Stimulated activated CD8-positive, alpha-beta memory T cell treated with anti-CD3 and anti-CD28 coated beads, Interleukin-2, amount 100 ng/mL, for 48 hours (primary cell): ENCODE results near the gene NLGN1.

Source experiments
- DNase-seq, 2 donors: peaks; one replicate each; pipeline ENCODE4 v3.0.0-alpha.2; 2020; ENCODE audit warnings: low read depth in 2 of 2

Gene NLGN1

DNA sequence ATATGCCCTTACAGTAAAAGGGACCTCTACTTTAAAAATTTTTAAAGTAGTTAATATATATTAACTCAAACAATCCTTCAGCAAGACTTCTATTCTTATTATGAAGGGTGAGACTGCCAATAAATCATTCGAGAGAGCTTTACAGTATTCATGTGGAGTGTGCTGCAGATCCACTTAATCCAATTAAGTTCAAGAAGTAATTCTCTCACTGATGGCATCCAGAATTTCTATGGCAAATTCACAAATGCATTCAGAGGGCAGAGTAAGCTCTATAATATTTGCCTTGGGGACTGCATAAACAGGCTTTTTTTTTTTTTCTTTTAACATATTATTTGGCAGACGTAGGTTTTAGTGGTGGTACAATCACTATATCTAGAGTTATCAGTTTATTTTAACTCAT is 692.0 kb downstream of the NLGN1 start:
- DNase-seq: no peak

DNA sequence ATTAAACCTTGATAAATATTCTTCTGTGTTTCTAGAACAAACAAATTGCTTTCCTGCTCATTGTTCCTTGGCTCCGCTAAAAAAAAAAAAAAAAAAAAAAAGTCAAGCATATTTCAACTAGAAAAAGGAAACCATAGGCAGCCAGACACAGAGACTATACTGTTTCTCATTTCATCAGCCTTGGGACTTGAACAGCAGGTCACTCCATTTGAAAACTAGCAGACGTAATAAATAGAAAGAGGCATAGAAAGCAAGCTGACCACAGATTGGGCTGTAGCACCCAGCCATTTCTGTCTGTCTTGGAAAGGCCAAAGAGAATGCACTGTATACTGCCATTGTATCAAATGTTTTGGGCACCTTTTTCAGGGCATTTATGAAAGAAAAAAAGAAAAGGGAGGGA is 697.1 kb downstream of the NLGN1 start:
- no peak for DNase-seq

DNA sequence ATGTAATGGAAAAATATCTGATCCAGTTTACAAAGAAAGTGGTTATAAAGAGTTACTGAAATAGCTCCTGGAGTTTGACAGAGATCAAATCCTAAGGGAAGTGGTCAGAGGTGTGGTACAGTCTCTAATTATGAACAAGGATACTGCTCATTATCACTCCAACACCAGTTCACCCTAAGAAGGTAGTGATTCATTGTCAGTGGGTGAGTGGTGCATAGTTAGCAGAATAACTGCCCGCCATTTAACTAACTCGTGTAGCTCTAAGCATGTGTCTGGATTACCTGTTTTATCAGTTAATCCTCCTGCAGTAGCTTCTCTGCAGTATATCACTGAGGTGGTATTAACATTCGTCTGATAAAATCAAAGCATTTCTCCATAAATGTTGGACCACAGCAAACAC is 700.1 kb downstream of the NLGN1 start:
- no peak for DNase-seq

DNA sequence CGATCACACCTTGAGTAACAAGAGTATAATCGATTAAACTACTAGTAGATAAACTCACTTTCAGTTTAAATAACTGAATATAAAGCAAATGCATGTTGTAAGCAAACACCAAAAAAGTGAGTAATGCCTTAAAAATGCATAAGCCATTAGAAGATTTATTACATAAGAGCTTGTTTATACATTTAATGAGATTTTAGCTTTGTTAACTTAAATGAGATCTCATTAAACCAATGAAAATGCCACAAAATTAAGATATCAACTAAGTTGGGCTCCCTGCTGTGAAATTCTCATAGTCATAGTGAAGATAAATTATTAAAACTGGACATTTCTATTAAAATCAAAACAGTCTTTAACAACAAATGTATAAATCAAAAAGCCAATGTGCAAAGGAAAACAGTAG is 701.2 kb downstream of the NLGN1 start:
- DNase-seq: no peak

DNA sequence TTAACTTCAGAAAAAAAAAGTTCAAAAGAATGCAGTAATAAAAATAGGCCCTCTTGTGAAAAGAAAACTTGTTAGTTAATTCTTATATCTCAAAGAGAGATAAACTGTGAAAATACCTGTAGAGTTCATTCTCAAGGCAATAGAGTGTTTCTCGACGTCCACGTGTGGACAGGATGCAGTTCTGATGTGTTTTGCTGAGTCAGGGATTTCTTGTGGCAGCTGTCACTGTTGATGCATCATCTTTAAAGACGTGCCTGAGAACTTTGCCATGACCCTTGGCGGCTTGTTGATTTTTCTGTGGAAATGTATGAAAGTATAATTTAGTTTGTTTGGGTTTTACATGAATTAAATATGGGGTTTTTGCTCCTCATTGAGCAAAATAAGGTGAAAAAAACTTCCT is 702.2 kb downstream of the NLGN1 start:
- no peak for DNase-seq

DNA sequence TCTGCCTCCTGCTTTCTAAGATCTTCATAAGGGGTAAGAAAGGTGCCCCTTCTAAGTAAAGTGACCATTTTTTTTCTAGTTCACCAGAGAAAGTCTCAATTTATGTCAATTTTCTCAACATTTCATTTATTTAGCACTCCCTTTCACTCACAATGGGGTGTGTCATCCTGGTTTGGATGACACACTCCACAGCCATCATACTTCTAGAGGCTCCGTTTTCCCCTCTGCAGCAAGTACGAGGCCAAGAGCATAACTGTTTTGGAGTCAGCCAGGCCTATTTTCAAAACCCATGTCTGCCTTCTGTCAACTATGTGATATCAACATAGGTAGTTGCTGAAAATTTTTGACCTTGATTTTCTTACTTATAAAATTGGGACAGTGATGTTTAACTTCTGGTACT is 703.2 kb downstream of the NLGN1 start:
- DNase-seq: no peak

DNA sequence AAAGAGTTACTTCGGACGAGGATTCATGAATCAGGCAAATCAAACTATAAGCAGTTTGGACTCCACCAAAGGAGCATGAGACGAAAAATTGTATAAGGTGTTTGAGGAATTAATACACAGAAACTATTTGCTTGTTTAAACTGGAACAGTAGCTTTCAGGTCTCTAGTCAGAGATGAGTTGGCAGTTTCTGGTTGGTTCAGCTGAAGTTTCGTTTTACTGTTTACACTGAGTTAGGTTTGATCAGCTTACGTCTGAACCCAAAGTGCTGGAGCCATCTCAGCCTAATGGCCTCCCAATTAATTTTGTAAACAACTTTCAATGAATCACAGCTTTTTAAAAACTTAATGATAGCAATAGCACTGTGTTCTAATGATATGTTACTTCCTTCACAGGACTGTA is 703.7 kb downstream of the NLGN1 start:
- DNase-seq: no peak

DNA sequence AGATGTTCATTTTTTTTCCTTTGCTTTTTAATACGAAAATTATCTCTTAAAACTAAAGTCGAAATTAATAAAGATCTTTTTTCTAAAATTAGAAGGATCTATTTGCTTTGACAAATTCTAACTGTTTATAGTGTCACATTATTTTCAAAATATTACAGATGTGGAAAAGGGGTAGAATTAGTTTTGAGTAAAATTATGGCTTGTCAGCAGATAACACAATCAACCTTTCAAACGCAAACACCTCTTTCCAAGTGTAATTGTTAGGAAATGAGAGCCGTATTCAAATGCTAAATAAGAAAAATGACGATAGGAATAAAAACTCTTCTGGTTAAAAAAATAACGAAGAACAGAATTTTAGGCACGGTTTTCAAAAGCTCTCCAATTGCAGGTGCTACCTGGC is 704.7 kb downstream of the NLGN1 start:
- no peak for DNase-seq

DNA sequence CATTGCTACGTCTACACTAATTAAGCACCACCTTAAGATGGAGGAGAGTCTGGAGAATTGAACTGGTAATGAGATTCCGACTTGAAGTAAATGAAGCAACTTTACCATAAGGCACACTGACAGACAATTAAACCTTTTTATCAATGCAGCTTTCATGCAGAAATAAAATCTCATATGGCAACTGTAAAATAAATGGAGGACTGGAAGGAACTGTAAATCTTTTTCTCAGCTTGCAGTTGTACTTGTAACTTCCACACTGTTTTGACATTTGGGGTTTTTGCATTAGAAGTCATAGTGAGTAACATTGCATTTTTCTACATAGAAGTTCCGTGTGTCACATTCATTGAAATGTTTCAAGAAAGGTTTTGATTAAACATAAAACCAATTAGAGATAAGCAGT is 705.3 kb downstream of the NLGN1 start:
- no peak for DNase-seq

DNA sequence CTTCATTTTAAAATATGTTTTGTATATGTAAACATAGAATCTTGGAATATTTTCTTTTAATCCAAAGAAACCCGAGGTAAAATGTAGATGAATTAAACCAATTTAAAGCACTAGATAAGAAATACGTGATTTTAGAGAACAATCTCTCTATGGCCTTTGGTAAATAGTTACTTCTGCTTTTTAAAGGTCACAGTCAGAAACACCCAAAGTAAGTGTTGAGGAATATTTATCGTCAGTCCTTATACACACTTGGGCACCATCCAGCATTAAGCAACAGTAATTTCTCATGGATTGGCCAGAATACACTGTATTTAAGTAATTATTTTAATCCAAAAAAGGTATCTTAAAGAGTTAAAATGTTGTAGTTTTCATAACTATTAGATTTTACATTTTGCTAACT is 713.2 kb downstream of the NLGN1 start:
- no peak for DNase-seq

DNA sequence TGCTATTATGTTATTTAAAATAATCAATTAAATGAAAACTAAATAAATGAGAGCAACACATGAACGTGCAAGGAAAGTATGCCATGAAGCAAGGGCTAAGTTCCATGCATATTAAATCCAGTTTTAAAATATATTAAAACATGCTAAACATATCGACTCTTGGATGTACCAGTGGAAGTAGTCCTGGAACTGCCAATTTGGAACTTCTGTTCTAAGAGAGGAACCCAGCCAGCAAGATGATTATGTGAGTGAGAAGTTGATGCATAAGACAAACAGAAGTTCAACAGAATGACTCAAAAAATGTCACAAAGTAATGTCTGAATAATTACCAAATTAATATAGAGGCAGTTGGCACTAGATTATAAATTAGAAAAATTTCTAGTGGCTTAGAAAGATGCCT is 714.2 kb downstream of the NLGN1 start:
- DNase-seq: no peak

DNA sequence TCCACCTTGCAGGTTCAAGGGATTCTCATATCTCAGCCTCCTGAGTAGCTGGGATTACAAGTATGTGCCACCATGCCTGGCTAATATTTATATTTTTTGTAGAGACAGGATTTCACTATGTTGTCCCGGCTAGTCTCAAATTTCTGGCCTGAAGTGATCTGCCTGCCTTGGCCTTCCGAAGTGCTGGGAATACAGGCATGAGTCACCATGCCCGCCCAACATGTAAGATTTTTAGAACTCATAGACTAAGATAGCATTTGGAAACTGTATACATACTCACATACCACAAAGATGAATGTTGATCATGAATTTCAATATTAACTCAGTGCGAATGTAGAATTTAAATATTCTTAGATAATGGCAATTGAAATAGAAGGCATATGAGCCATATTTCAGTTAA is 718.9 kb downstream of the NLGN1 start:
- DNase-seq: no peak

DNA sequence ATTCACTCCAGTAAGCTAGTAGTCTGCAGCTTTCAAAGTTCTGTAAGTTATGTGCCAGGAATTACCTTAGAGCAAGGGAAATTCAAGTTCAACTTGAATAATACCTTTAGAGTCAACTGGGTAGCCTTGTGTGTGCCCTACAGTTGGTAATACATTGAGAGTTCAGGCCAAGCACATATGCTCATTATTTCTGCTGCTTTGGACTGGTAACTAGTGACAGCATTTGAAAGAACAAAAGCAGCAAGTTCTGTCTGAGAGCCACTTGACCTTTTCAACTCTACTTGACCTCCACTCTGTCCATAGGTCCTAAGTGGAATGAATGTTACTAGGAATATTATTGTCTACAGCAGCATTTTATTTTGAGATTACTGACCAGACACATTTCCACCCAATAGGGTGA is 723.5 kb downstream of the NLGN1 start:
- DNase-seq: no peak

DNA sequence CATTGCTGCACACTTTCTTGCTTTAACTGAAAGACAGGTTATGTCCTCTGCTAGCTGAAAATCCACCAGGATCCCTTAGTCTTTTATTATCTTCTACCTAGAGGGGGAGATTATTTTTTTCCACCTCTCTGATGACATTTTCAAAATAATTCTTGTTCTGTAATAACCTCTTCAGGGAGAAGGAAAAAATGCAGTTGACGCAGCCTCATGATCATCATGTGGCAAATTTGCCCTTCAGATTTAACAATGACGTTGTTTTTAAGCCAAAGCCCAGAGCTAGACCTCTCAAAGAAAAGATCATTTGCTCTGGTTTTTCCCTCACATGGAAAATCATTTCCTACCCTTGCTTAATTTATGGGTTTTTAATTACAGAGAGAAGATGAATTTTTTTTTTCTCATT is 724.9 kb downstream of the NLGN1 start:
- no peak for DNase-seq

DNA sequence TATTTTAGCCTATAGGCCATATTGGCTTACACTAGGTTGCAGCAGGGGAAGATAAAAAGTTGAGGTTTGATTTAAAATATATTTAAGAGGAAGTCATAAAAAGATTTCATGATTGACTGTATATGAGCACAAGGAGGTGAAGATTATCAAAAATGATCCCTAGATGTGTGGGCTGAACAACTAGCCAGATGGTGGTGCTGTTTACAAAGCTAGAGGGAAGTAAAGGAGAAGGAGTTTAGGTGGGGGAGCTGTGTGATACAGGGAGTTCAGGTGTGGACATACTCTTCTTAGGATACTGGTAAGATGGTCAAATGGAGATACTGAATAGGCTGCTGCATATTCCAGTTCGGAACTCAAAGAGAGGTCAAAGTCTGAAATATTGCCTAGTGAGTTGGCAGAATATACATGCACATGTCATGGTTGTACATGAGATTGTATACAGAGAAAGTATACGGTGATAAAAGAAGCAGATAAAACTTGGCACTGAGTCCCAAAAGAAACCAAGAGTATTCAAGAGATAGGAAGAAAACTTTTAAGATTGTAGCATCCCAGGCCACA is 727.8 kb downstream of the NLGN1 start:
- no peak for DNase-seq

DNA sequence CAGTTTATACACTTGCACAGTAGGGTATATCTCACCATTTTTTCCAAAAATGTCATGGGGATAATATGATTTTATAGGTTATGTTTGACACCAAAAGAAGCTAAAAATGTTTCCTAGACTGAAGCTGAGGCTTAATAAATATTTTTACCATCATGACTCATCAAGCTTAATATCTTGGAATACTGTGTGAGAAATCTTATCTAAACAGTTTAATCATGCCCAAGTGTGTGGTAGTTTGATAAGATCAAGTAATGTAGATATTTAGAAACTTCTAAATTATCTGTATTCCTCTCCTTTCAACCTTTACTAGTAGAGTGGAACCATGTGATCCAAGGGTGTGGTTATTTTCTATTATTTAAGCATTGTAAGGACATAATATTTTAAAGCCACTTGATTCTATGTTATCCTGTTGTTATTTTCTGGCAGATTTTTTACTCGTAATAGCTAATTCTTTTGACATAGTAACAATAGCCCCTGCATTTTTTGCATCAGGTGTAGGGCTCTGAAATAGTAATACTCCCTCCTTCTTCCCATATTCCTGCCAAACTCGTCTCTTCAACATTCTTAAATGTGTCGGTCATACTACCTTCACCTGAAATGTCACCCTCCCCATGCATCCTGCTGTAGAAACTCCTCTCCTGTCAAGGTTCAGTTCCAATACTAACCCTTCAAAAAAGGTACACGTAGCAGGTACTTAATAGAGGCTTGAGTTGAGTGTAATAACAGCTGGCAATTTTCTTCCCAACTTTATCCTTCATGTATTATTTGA is 729.6 kb downstream of the NLGN1 start:
- no peak for DNase-seq

DNA sequence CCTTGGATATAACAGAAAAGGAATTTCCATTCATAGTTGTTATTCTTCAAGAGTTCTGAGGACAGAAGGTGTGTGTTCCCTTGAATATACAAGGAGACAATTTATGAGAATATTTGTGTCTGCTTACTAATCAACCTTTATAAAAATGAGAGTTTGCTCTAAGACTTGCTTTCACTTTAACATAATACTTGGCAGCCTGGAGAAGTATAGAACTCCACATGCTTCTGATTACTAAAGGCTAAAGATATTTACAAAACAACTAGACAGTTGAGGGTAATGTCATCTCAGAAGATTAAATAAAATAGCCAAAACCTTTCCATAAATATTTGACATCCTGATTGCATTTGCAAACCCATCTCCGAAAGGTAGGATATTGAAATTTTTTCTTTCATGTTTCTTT is 734.5 kb downstream of the NLGN1 start:
- no peak for DNase-seq

DNA sequence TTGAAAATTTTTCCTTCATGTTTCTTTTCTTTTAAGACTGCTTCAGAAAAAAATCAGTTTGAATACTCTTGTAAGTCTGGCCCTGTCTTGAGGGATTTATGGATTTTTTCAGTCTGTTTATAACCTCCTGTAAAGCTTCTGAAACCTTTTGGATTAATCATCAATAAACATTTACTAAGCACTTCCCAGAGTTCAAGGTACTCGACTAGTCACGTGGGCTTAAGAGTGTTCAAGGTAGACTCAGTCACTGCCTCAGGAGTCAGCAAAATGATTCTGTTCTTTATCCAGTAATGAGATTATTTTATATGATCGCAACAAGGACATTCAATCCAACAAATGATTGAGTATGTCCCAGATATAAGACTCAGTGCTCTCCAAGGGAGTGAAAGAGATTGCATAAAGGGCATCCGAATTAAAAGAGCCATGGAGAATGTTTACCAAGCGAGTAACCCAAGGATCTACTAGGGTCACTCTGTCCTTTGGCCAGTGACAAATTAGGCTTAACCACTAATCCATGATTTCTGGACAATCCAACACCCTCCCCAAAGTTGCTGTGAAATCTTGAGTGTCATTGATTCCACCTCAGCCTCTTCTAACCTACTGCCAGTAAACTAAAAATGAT is 735.0 kb downstream of the NLGN1 start:
- no peak for DNase-seq

DNA sequence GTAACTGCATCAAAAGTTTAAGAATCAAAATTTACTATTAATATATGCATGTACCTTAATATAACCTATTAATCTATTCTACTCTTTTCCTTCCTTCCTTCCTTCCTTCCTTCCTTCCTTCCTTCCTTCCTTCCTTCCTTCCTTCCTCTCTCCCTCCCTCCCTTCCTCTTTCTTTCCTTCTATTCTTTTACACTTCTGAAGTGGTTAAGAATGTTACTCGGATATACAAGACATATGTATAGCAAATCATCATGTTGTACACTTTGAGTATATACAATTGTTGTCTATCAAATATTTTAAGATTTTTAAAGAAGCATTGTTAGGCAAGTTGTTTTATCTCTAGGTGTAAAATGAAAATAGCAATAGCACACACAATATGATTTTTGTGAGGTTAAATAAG is 748.5 kb downstream of the NLGN1 start:
- no peak for DNase-seq

DNA sequence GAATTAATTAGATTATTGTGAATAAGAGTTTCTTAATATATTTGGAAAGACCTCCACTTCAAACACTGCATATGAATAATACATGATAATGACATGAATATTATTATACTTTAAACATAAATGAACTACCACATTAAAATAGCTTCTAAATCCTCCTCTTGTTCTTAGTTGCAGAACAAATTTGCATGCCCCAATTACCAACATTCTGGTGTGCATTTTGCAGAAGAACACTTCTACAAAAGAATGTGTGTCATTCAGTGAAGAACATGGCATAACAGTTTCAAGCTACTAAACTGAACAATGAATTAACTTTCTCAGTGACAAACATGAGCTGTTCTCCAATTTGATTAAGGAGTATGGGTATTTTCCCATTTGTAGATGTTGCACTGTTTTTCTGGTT is 750.3 kb downstream of the NLGN1 start:
- no peak for DNase-seq

DNA sequence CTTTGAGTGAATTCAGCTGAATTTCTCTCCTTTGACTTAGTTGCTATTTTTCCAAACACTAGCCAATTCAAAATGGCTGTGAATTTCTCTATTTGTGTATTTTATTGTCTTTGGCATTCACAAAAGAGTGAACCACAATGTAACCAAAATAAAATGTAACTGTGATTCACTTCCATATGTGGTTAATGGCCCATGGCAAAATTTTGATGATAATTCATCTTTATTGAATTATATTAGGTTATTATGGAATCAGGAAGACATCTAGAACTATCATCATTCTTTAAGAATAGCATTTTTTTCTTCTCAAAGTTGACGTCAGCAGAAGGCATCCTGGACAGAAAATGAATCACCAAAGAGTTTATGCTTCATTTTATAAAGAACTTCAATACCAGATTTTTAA is 756.3 kb downstream of the NLGN1 start:
- no peak for DNase-seq

DNA sequence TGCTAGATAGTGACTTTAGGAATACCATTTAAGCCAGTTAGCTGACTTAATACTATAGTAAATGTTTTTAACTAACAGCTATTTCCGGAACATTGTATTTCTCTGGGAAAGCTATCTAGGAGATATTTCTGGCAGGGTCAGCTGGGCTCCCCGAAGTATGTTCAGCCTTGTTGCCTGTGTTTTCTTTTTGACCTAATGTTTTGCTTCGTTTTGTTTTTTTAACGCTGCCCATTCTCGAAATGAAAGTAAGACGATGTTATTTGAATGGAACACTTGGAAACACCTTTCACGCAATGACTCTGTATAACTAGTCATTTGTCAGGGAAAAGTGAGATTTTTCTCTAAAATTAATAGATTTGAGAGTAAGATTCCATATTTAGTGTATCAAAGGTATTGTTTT is 758.7 kb downstream of the NLGN1 start:
- DNase-seq: no peak

DNA sequence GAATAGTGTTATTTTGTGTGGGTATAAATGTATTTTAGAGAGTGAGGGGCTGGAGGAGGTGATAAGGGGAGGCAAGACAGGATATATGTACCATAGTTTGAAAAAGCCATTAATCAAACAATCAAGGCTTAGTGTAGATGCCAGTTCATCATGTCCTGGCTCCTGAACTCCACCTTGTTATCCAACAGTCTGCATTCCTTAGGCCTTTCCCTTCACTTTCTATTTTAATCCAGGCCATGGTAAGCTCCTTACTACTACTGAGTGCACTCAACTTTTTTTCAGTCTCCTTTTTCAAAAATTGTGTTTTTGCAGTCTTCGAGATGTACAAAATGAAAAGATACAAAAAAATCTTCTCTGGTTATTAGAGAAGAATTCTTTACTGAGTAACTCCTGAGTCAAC is 761.1 kb downstream of the NLGN1 start:
- no peak for DNase-seq

DNA sequence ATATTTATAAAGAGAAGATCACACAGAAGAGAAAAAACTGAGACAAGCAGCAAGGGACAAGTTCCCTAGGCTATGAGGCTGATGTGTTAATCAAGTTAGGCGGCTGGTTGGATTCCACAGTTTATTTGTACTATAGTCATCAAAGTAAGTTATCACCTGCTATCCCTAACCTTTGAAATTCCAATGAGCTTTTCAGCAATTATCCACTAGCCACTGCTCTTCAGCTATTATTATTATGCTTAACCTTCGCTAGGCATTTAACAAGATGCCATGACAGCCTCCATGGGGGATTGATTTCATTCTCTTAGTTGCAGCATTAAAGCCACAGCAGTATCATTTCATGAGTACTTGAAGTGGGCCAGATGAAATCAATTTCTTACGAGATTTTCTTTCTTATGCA is 762.1 kb downstream of the NLGN1 start:
- DNase-seq: no peak
